Breast epithelium (tissue), 4 donors: ENCODE results near the gene CDIPT. TPM values are rescaled to one million over a fixed set of nuclear protein-coding genes. Genes with fewer than 3 reads are reported as not detected.

Experiments used
- DNase-seq, 2 donors: peaks; one replicate each; pipeline ENCODE4 v3.0.0-alpha.2; 2019; ENCODE audit warnings: low spot score in 2 of 2
- H3K27ac ChIP-seq, 2 donors: fragments of 200-600 bp; sonication (generic) in 1 of 2; one replicate each; pipeline ENCODE4 v1.5.1; 2016 to 2019; ENCODE audit warnings: mild to moderate bottlenecking in 1 of 2
- H3K27me3 ChIP-seq, 2 donors: fragments of 200-600 bp; sonication (generic) in 1 of 2; one replicate each; pipeline versions ENCODE4 v1.5.1 to v1.6.0; 2017 to 2019; ENCODE audit warnings: control low read depth in 1 of 2, mild to moderate bottlenecking in 1 of 2
- H3K36me3 ChIP-seq: fragments of 200-600 bp; one replicate; pipeline ENCODE4 v1.5.1; 2019
- H3K4me1 ChIP-seq, 2 donors: fragments of 200-600 bp; sonication (generic); one replicate each; pipeline ENCODE4 v1.5.1; 2016 to 2019; ENCODE audit warnings: control low read depth in 1 of 2
- H3K4me3 ChIP-seq, 3 donors: fragments of 200-600 bp; sonication (generic); 1 replicate in 2 of 3; 2 replicates in 1 of 3; pipeline ENCODE4 v1.5.1; 2016 to 2019; ENCODE audit warnings: mild to moderate bottlenecking in 3 of 3, moderate library complexity in 2 of 3
- H3K9me3 ChIP-seq, 2 donors: fragments of 200-600 bp; sonication (generic) in 1 of 2; one replicate each; pipeline ENCODE4 v1.5.1; 2016 to 2019; ENCODE audit warnings: control low read depth in 1 of 2
- CTCF ChIP-seq, 3 donors: fragments of 450-650 bp; IDR thresholded peaks; one replicate each; pipeline ENCODE4 v1.5.1; 2016 to 2017; ENCODE audit warnings: antibody characterized with exemption in 3 of 3, mild to moderate bottlenecking in 3 of 3, moderate library complexity in 3 of 3
- POLR2A ChIP-seq: fragments of 450-650 bp; IDR thresholded peaks from one replicate; pipeline ENCODE4 v1.6.1; 2016; ENCODE audit warnings: antibody characterized with exemption, mild to moderate bottlenecking, moderate library complexity
- POLR2AphosphoS5 ChIP-seq, 3 donors: sonication (generic); formaldehyde crosslinking; IDR thresholded peaks; one replicate each; pipeline ENCODE4 v1.6.1; 2017; ENCODE audit warnings: antibody characterized with exemption in 3 of 3
- intact Hi-C: fragments of 100-400 bp; cut with DNase I; formaldehyde crosslinking; loops from one replicate; pipeline ENCODE4 v1.15.1; 2023; ENCODE audit warnings: low total_unique reads
- total RNA-seq, 3 donors: library from RNA; depleted of rRNA; stranded (reverse); fragments of >200 nt; gene quantifications; one replicate each; pipeline ENCODE4 v1.1.0, GENCODE V29; 2016

Gene CDIPT
- total RNA-seq, 3 donors from 2014 or later = 102 to 119 (median 117) TPM

- peak overlapping the region in 1 of 2 donors; percentile 99 for H3K27ac ChIP-seq
- TF ChIP-seq POLR2AphosphoS5 (IDR thresholded peaks at IDR 0.05) (no peak), POLR2A (no peak), CTCF (IDR thresholded peaks at IDR 0.05) (no peak)
- H3K27me3 ChIP-seq = no peaks in the 10 kb centered on the region
- intact Hi-C loops = no loop called here
- H3K9me3 ChIP-seq = no peaks in the 10 kb centered on the region
- peaks cover 3 to 13% of the 10 kb centered on the region in 2 donors for H3K4me1 ChIP-seq
- no peak for DNase-seq
- H3K4me3 ChIP-seq = no peak overlapping the region
- no peaks in the 10 kb centered on the region for H3K36me3 ChIP-seq
Measured at GRCh38 chr16:29813644-29814562, 49.1 kb downstream of the CDIPT start.

GRCh38 chr16:29812754-29813643 lies 50.0 kb downstream of the CDIPT start:
- intact Hi-C loops = no loop called here
- TF ChIP-seq POLR2AphosphoS5 (IDR thresholded peaks at IDR 0.05) = no peak
- TF ChIP-seq POLR2A = no peak
- TF ChIP-seq CTCF (IDR thresholded peaks at IDR 0.05) = no peak
- no peaks in the 10 kb centered on the region for H3K9me3 ChIP-seq
- H3K27ac ChIP-seq = peak overlapping the region; percentile 89 to 99
- H3K4me1 ChIP-seq = peaks cover 8 to 22% of the 10 kb centered on the region in 2 donors
- DNase-seq = no peak
- H3K4me3 ChIP-seq = peak overlapping the region; percentile 42 to 70 (median 59)
- no peaks in the 10 kb centered on the region for H3K36me3 ChIP-seq
- H3K27me3 ChIP-seq = no peaks in the 10 kb centered on the region

- H3K27ac ChIP-seq = peak within 1 kb of the TSS; percentile 89 to 99
- no peaks in the 10 kb centered on the region for H3K27me3 ChIP-seq
- H3K36me3 ChIP-seq = no peaks in the 10 kb centered on the region
- no peak for DNase-seq
- peaks cover 8 to 23% of the 10 kb centered on the region in 2 donors for H3K4me1 ChIP-seq
- H3K4me3 ChIP-seq = peak within 1 kb of the TSS; percentile 42 to 70 (median 59)
- TF ChIP-seq POLR2A = no peak
- TF ChIP-seq POLR2AphosphoS5 (IDR thresholded peaks at IDR 0.05) = no peak
- no peak for TF ChIP-seq CTCF (IDR thresholded peaks at IDR 0.05)
- intact Hi-C loops = no loop called here
- no peaks in the 10 kb centered on the region for H3K9me3 ChIP-seq
Measured at GRCh38 chr16:29811896-29812665, 50.9 kb downstream of the CDIPT start, which contains the start of gene PRRT2. TSS of gene PRRT2 (plus strand) at chr16:29812193. CDS start at chr16:29813055, 862 bp downstream.

GRCh38 chr16:29811170-29811895 lies 51.7 kb downstream of the CDIPT start:
- H3K9me3 ChIP-seq = no peaks in the 10 kb centered on the region
- TF ChIP-seq POLR2AphosphoS5 (IDR thresholded peaks at IDR 0.05) = peak in 1 of 3 donors; percentile 77
- TF ChIP-seq CTCF (IDR thresholded peaks at IDR 0.05) = no peak
- intact Hi-C loops = no loop called here
- peak overlapping the region; percentile 42 to 70 (median 59) for H3K4me3 ChIP-seq
- peaks cover 8 to 23% of the 10 kb centered on the region in 2 donors for H3K4me1 ChIP-seq
- peak overlapping the region; percentile 89 to 99 for H3K27ac ChIP-seq
- peak; percentile 92 to 96 for DNase-seq
- H3K36me3 ChIP-seq = no peaks in the 10 kb centered on the region
- no peaks in the 10 kb centered on the region for H3K27me3 ChIP-seq
